ENCODE measurements around the gene GAB1.

Gene GAB1

GRCh38 chr4:143363332-143363731, 26.7 kb downstream of the GAB1 start:
- no peak for TF ChIP-seq CTCF (IDR thresholded peaks at IDR 0.05; ENCODE audit: control insufficient read depth, extremely low read depth, insufficient read depth)
- DNase-seq (ENCODE audit: low read depth) = no peak
- no peak overlapping the region for H3K4me3 ChIP-seq (ENCODE audit: low read depth, low read length)

GRCh38 chr4:143364063-143364462, 27.4 kb downstream of the GAB1 start:
- H3K4me3 ChIP-seq (ENCODE audit: low read depth, low read length) = no peak overlapping the region
- TF ChIP-seq CTCF (IDR thresholded peaks at IDR 0.05; ENCODE audit: control insufficient read depth, extremely low read depth, insufficient read depth) = no peak
- DNase-seq (ENCODE audit: low read depth) = no peak

- DNase-seq (ENCODE audit: low read depth) = no peak
- H3K4me3 ChIP-seq (ENCODE audit: low read depth, low read length) = no peak overlapping the region
- no peak for TF ChIP-seq CTCF (IDR thresholded peaks at IDR 0.05; ENCODE audit: control insufficient read depth, extremely low read depth, insufficient read depth)
These were observed 31.2 kb downstream of the GAB1 start for GRCh38 chr4:143367863-143368262.

GRCh38 chr4:143369552-143369951, 32.9 kb downstream of the GAB1 start:
- no peak for DNase-seq (ENCODE audit: low read depth)
- no peak for TF ChIP-seq CTCF (IDR thresholded peaks at IDR 0.05; ENCODE audit: control insufficient read depth, extremely low read depth, insufficient read depth)
- H3K4me3 ChIP-seq (ENCODE audit: low read depth, low read length) = no peak overlapping the region

GRCh38 chr4:143372093-143372915, 35.6 kb downstream of the GAB1 start:
- no peak for TF ChIP-seq CTCF (IDR thresholded peaks at IDR 0.05; ENCODE audit: control insufficient read depth, extremely low read depth, insufficient read depth)
- H3K4me3 ChIP-seq (ENCODE audit: low read depth, low read length) = no peak overlapping the region
- no peak for DNase-seq (ENCODE audit: low read depth)

- no peak for DNase-seq (ENCODE audit: low read depth)
- TF ChIP-seq CTCF (IDR thresholded peaks at IDR 0.05; ENCODE audit: control insufficient read depth, extremely low read depth, insufficient read depth) = no peak
- H3K4me3 ChIP-seq (ENCODE audit: low read depth, low read length) = no peak overlapping the region
These were observed 37.6 kb downstream of the GAB1 start for GRCh38 chr4:143374255-143374654.

- H3K4me3 ChIP-seq (ENCODE audit: low read depth, low read length) = no peak overlapping the region
- TF ChIP-seq CTCF (IDR thresholded peaks at IDR 0.05; ENCODE audit: control insufficient read depth, extremely low read depth, insufficient read depth) = no peak
These were observed 38.1 kb downstream of the GAB1 start for GRCh38 chr4:143374771-143375170.

More at GRCh38 chr4:143374771-143375170, 38.1 kb downstream of the GAB1 start:
- DNase-seq (ENCODE audit: low read depth) = no peak

Measured in LNCaP clone FGC (cell line).